HCT116 (cell line): ENCODE results near the gene GINS3.

Experiments used
- ATF3 ChIP-seq: IDR thresholded peaks from 2 replicates; pipeline ENCODE4 v1.6.1; 2012
- CEBPB ChIP-seq: IDR thresholded peaks from 2 replicates; pipeline ENCODE4 v1.6.1; 2012; ENCODE audit warnings: low read depth
- CTCF ChIP-seq, 3 experiments: fragments of 200-600 bp in 1 of 3; sonication (generic) in 1 of 3; IDR thresholded peaks in 2 of 3; conservative IDR thresholded peaks in 1 of 3; 2 replicates each; pipeline ENCODE4 v1.5.1; 2012 to 2017; ENCODE audit warnings: low read depth in 2 of 3, low read length in 2 of 3, antibody characterized with exemption in 1 of 3, borderline replicate concordance in 1 of 3, control low read depth in 1 of 3, mild to moderate bottlenecking in 1 of 3, mixed read lengths in 1 of 3, mixed run types in 1 of 3, moderate library complexity in 1 of 3; ENCODE audit not compliant: insufficient read depth in 1 of 3
- ELF1 ChIP-seq: IDR thresholded peaks from 2 replicates; pipeline ENCODE4 v1.6.1; 2012; ENCODE audit warnings: low read depth, borderline replicate concordance
- POLR2A ChIP-seq: IDR thresholded peaks from 2 replicates; pipeline ENCODE4 v1.7.0; 2011; ENCODE audit warnings: borderline replicate concordance; ENCODE audit not compliant: insufficient read depth, insufficient read length; ENCODE audit errors: extremely low read depth
- POLR2AphosphoS5 ChIP-seq: IDR thresholded peaks from 2 replicates; pipeline ENCODE4 v1.6.1; 2011; ENCODE audit warnings: mild to moderate bottlenecking, low read depth, low read length, moderate library complexity
- SIN3A ChIP-seq: IDR thresholded peaks from 2 replicates; pipeline ENCODE4 v1.6.1; 2012; ENCODE audit warnings: low read depth
- ZNF274 ChIP-seq: fragments of 200-500 bp; sonication (Bioruptor generic); IDR thresholded peaks from 2 replicates; pipeline ENCODE4 v1.6.1; 2014; ENCODE audit warnings: mild to moderate bottlenecking, low read depth, low read length, inconsistent platforms

- no peak for TF ChIP-seq CTCF (IDR thresholded peaks at IDR 0.05 in 2 of 3, conservative IDR thresholded peaks at IDR 0.05 in 1 of 3; ENCODE audit: borderline replicate concordance in 1 of 3, insufficient read depth in 1 of 3, low read depth in 2 of 3, low read length in 2 of 3)
- TF ChIP-seq POLR2A = no peak
- TF ChIP-seq SIN3A = no peak
- no peak for TF ChIP-seq CEBPB
- no peak for TF ChIP-seq ELF1
- TF ChIP-seq ATF3 = no peak
- no peak for TF ChIP-seq POLR2AphosphoS5
- no peak for TF ChIP-seq ZNF274
Observed at GRCh38 chr16:58367252-58367651, 25.0 kb upstream of the GINS3 start.
